D721Med (cell line): ENCODE results near the gene GPR32.

ENCODE experiments used
- DNase-seq: peaks from one replicate; pipeline ENCODE4 v3.0.0; 2011; ENCODE audit warnings: low spot score; ENCODE audit not compliant: insufficient read length
- FAIRE-seq: peaks from 2 replicates; lab custom pipeline; 2011; peaks lifted over from hg19 to GRCh38; lab: Jason Lieb, UNC
- TF ChIP-seq, protein P1 (sequence below): IDR thresholded peaks from 2 replicates; pipeline ENCODE4 v1.5.1; 2012; ENCODE audit warnings: mild to moderate bottlenecking, control low read depth; ENCODE audit not compliant: insufficient read depth; ENCODE audit errors: missing control alignments

Gene GPR32

GRCh38 chr19:50790922-50791467 lies 20.7 kb downstream of the GPR32 start:
- FAIRE-seq (no peak), DNase-seq (no peak)
- TF ChIP-seq, protein P1, sequence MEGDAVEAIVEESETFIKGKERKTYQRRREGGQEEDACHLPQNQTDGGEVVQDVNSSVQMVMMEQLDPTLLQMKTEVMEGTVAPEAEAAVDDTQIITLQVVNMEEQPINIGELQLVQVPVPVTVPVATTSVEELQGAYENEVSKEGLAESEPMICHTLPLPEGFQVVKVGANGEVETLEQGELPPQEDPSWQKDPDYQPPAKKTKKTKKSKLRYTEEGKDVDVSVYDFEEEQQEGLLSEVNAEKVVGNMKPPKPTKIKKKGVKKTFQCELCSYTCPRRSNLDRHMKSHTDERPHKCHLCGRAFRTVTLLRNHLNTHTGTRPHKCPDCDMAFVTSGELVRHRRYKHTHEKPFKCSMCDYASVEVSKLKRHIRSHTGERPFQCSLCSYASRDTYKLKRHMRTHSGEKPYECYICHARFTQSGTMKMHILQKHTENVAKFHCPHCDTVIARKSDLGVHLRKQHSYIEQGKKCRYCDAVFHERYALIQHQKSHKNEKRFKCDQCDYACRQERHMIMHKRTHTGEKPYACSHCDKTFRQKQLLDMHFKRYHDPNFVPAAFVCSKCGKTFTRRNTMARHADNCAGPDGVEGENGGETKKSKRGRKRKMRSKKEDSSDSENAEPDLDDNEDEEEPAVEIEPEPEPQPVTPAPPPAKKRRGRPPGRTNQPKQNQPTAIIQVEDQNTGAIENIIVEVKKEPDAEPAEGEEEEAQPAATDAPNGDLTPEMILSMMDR: no peak

DNA sequence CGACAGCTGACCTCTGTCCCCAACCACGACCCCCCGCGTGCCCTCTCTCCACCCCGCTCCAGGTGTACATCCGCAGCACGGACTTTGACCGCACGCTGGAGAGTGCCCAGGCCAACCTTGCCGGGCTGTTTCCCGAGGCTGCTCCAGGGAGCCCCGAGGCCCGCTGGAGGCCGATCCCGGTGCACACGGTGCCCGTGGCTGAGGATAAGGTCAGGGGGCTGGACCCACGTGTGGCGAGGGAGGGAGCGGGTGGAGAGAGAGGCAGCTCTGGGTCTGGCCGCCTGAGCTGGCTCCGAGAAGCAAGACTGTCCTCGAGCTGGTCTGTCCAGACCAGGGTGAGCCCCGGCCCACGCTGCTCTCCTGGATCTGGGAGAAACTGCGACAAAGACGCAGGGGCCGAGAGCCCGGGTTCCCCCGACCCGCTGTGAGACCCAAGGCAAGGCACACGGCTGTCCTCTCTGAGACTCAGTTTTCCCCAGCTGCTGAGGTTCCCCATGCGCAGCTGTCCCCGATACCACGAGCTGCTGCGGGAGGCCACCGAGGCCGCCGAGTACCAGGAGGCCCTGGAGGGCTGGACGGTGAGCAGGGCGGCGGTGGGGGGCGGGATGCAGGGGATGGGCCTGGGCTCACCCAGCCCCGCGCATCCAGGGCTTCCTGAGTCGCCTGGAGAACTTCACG lies 21.5 kb downstream of the GPR32 start:
- TF ChIP-seq, protein P1: no peak
- DNase-seq (peak; percentile 11), FAIRE-seq (no peak)

GRCh38 chr19:50792272-50793250 lies 22.3 kb downstream of the GPR32 start:
- TF ChIP-seq, protein P1: no peak
- FAIRE-seq: no peak

DNA sequence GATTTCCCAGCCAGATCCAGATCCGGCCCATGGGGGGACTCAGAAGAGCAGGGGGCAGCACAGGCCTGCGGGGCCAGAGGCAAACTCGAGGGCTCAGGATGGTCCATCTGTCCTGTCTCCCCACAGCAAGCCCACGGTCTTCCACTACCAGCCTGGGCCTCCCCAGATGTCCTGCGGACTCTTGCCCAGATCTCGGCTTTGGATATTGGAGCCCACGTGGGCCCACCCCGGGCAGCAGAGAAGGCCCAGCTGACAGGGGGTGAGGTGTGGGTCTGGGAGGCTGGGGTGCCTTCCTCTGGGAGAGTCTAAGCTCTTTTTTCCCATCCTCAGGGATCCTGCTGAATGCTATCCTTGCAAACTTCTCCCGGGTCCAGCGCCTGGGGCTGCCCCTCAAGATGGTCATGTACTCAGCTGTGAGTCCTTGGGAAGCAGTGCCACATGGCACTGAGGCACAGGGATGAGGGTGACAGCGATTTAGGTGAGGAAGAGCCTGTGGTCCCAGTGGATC lies 23.3 kb downstream of the GPR32 start:
- FAIRE-seq (no peak), DNase-seq (peak; percentile 18)
- TF ChIP-seq, protein P1: no peak

More at GRCh38 chr19:50792272-50793250, 22.3 kb downstream of the GPR32 start:
- peak; percentile 7 for DNase-seq

DNA sequence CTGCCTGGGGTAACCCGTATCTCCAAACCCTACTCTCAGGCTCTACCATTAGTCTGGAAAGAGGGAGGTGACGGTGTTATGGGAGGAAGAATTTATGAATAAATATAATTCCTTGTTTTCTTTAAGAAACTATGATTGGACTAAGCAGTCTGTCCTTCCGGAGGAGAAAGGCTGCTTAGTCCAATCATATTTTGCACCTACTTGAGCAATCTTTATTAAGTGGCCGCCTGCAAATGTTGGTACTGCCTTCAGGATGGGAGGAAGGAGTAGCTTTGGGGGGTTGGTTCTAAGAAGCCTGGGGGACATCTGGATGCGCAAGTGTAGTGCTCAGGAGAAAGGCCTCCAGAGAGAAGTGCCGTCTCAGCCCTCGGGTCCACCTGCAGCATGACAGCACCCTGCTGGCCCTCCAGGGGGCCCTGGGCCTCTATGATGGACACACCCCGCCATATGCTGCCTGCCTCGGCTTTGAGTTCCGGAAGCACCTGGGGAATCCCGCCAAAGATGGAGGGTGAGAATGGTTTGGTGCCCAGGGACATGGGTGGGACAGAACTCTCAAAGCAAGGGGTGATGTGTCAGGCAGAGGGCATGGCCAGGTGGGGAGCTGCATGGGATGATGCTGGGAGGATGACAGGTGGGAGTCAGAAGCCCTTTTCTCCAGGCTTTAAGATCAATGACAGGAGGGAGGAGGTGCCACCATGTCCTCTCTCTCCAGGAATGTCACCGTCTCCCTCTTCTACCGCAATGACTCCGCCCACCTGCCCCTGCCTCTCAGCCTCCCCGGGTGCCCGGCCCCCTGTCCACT lies 24.0 kb downstream of the GPR32 start:
- no peak for FAIRE-seq
- TF ChIP-seq, protein P1: no peak
- DNase-seq: no peak

GRCh38 chr19:50794876-50795663 lies 24.8 kb downstream of the GPR32 start:
- no peak for DNase-seq

More at GRCh38 chr19:50794876-50795663, 24.8 kb downstream of the GPR32 start:
- no peak for FAIRE-seq
- TF ChIP-seq, protein P1: no peak
